Stimulated activated naive CD4-positive, alpha-beta T cell (primary cell): ENCODE measurements around the gene MGMT.

Experiments used
- DNase-seq, 6 experiments: peaks; one replicate each; lab custom pipeline; 2025; lab: John Stamatoyannopoulos, UW

The MGMT gene

GRCh38 chr10:129709627-129710509 is 242.8 kb downstream of the MGMT start:
- DNase-seq = no peak

GRCh38 chr10:129710510-129710847 is 243.4 kb downstream of the MGMT start:
- no peak for DNase-seq

- no peak for DNase-seq
Observed at GRCh38 chr10:129711291-129711690, 244.2 kb downstream of the MGMT start.

- DNase-seq = no peak
Observed at GRCh38 chr10:129712000-129712399, 245.0 kb downstream of the MGMT start.

- DNase-seq = no peak
Observed at GRCh38 chr10:129713659-129714265, 246.7 kb downstream of the MGMT start.

GRCh38 chr10:129715805-129716204 is 248.8 kb downstream of the MGMT start:
- no peak for DNase-seq

GRCh38 chr10:129716211-129716681 is 249.2 kb downstream of the MGMT start:
- no peak for DNase-seq

- DNase-seq = no peak
Observed at GRCh38 chr10:129716881-129717280, 249.8 kb downstream of the MGMT start.

GRCh38 chr10:129717816-129718547 is 250.9 kb downstream of the MGMT start:
- DNase-seq = no peak

- no peak for DNase-seq
Observed at GRCh38 chr10:129718548-129719414, 251.7 kb downstream of the MGMT start.

- DNase-seq = no peak
Observed at GRCh38 chr10:129719415-129719739, 252.3 kb downstream of the MGMT start.

GRCh38 chr10:129719889-129720590 is 253.0 kb downstream of the MGMT start:
- no peak for DNase-seq

GRCh38 chr10:129725011-129725410 is 258.0 kb downstream of the MGMT start:
- no peak for DNase-seq

GRCh38 chr10:129725482-129725881 is 258.4 kb downstream of the MGMT start:
- no peak for DNase-seq

- no peak for DNase-seq
Observed at GRCh38 chr10:129725890-129726631, 259.0 kb downstream of the MGMT start.

- DNase-seq = no peak
Observed at GRCh38 chr10:129727071-129727470, 260.0 kb downstream of the MGMT start.

- no peak for DNase-seq
Observed at GRCh38 chr10:129727495-129727894, 260.5 kb downstream of the MGMT start.

GRCh38 chr10:129728246-129728820 is 261.3 kb downstream of the MGMT start:
- no peak for DNase-seq

- DNase-seq = no peak
Observed at GRCh38 chr10:129728905-129729795, 262.1 kb downstream of the MGMT start.
